Hematopoietic multipotent progenitor cell treated with erythropoietin and hydrocortisone succinate and interleukin-3 and kit ligand, for 17 days (in vitro differentiated cells): ENCODE data around the gene TSPOAP1.

Experiments used
- DNase-seq: peaks from one replicate; pipeline ENCODE4 v3.0.0-alpha.2; 2015; ENCODE audit warnings: low spot score

Gene TSPOAP1

DNA sequence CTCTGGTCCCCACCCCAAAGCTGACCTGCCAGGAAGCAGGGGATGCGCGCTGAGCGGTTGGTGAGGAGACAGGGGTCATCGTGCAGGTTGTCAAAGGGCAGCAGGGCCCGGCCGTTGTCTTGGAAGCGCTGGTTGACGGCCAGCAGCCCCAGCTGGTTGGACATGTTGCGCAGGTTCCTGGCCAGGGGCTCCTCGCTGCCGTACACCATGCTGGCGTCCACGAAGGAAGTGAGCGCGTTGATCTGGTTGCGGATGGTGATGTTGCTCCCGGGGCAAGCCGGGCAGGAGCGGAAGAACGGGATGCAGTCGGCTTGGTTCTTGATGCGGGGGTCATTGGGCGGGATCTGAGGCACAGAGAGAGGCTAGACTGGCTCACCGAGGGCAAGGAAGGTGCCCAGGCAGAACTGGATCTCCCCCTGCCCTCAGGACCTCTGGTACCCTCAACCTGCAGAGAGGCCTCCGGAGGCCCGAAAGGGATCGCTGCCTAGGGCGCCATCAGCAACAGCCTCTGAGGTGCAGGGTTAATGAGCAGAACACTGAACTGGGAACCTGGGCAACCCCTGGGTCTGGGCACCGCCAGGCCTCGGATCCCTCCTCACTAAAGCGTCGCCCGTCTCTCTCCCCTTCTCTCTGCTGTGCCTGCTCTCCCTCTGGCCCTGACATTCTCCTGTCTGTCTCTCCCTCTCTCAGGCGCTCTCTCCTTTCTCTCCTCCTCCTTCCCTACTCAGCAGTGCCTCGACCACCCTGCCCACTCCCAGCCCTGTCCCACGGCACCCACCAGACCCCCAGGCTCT lies 50.6 kb downstream of the TSPOAP1 start:
- no peak for DNase-seq

GRCh38 chr17:58277107-58277801 lies 51.3 kb downstream of the TSPOAP1 start:
- no peak for DNase-seq

GRCh38 chr17:58276423-58276822 lies 52.2 kb downstream of the TSPOAP1 start:
- DNase-seq: no peak

GRCh38 chr17:58275417-58275816 lies 53.2 kb downstream of the TSPOAP1 start:
- no peak for DNase-seq

DNA sequence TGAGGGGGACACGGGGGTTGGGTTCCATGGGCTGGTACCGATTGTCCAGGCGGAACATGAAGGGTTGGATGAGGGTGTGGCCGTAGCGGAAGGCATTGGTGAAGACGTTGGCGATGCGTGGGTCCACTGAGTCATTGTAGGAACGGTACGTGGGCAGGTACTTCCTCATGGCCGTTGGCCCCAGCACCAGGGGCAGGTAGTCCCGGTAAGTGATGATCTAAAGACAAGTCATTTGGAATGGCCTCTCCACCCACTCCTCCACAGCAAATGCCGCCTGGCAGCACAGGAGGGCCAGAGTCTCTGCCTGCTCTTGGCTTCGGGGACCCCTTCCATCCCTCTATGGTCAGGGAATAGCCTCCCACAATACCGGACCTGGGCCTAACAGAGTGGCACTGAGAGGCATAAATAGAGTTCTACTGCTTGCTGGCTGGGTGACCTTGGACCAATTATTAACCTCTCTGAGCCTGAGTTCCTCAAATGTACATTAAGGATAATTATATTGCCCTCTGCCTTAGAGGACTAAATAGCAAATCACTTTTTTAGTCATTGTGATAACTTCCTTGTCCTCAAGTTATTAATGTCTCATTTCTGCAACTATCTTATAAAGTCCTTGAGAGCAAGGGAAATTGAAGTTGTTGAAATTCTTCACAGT lies 55.0 kb downstream of the TSPOAP1 start:
- no peak for DNase-seq

GRCh38 chr17:58272367-58273280 lies 56.0 kb downstream of the TSPOAP1 start:
- no peak for DNase-seq

DNA sequence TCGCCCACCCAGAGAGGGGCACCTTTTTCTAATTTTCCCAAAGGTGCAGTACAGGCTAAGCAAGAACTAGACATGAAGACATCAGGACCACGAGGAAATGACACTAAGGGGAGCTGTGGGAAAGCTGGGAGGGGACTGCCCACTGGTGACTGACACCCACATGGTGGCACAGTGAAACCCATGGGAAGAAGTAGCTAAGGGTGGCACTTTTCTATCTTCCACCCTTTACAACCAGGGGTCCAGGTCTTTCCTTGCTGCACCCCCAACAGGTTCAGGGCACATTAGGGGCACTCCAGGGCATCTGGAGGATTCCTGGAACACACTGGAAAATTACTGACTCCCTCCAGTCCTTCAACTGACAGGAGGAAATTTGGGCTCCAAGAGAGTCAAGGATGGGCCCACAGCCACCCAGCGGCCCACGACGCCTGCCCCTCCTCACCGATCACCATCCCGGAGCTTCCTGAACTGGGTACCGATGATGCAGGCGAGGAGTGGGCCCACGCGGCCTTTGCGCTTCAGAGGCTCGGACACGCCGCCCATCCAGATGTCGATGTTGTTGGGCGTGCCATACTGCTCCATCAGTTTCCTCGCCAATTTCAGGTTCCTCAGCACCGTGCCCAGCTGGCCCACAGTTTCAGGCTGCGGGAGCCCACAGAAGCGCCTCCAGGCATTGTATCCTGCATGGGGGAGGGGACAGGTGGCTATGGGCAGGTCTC lies 57.2 kb downstream of the TSPOAP1 start:
- DNase-seq: no peak

DNA sequence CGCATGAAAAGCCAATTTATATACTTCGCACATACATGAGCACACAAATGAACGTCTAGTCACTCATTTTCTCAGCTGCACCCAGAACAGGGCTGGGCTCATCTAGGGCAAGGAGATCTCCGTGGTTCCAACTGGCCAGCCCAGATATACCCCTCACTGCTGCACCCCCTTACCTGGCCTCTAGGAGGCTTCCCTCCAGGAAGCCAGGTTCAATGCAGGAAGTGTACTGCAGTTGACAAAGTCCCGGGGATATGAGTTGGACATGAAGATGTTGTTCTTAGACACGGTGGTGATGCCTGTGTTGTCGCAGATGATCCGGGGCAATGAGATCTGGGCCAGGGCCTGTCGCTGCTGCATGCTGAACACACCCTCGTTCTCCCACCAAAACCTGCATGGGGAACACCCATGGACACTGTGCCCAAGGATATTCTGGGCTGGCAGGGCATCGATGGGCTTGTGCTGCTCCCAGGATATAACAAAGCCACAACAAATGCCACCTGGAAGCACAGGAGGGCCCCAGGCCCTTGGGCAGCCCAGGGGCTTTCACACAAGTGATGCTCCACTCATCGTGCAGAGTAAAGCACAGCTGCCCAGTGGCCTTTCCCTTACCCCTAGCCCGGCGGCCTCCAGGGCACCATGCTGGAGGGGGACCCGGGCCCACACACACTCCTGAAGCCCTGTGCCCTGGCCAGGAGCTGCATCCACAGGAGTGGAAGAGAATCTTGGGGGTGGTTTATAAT lies 57.9 kb downstream of the TSPOAP1 start:
- DNase-seq: no peak

- DNase-seq: no peak
Measured at GRCh38 chr17:58269557-58270291, 58.9 kb downstream of the TSPOAP1 start.

DNA sequence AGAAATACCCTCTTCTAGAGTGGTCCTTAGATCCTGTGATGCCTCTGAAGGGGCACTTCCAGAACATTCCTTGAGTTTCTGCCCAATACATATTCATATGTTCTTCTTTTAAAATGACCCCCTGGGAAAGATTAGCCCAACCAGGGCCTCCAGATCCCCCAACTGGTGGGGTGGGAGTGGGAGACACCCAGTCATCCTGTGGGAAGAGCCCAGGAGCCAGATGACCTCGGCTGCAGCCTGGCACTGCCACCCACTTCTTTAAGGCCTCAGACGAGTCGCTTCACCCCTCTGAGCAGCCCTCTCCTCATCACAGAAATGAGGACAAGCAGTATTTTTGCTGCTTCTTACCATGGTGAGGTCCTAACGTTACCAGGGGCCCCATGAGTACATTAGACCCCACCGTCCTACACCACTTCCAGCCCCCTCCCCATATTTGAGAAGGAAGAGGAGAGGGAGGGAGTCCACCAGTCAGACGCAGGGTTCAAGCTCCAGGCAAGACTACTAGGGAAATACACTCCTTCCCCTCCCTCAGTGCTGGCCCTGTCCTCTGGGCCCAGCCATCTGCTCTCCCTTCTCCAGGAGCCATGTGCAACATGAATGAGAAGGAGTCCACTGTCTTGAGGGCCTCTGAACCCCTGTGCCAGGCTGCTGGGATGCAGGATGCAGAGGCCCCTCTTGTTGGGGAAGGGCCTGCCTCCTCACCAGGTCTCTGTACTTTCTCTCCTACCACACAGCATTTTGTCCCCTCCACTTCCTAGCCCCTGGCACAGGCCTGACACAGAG lies 59.6 kb downstream of the TSPOAP1 start:
- no peak for DNase-seq

GRCh38 chr17:58268326-58268725 lies 60.3 kb downstream of the TSPOAP1 start:
- no peak for DNase-seq

- no peak for DNase-seq
Measured at GRCh38 chr17:58267347-58268324, 61.0 kb downstream of the TSPOAP1 start.

DNA sequence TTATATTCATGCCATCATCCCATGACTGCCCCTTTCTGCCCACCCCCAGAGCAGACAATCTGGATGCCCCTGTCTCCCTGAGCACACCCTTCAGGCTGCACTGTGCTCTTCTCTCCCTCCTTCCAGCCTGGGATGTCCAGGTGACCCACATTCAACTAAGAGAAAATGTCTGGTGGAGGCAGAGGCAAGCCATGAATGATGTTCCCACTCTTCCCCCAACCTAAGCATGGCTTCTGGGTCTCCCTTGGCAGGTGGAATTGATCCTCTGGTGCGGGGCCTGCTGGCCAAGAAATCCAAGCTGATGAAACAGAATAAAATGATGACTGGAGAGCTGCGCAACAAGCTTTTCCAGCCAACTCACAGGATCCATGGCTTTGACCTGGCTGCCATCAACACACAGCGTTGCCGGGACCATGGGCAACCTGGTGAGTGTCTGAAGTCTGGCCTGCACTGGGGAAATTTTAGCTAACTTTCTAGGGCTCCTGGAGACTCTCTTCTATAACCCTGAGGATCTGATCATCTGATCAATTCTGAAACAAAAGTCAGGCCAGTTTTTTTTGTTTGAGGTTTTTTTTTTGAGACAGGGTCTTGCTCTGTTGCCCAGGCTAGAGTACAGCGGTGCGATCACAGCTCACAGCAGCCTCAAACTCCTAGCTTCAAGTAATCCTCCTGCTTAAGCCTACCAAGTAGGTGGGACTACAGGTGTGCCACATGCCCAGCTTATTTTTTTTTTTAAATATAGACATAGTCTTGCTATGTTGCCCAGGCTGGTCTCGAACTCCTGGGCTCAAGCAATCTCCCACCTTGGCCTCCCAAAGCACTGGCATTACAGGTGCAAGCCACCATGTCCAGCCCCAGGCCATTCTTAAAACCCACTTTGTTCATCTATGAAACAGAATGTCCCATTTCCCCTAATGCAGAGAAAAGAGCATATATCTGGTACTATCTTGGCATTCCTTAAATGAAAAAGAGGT lies 62.4 kb downstream of the TSPOAP1 start:
- no peak for DNase-seq

GRCh38 chr17:58265271-58265670 lies 63.3 kb downstream of the TSPOAP1 start:
- DNase-seq: no peak

GRCh38 chr17:58264407-58265103 lies 64.0 kb downstream of the TSPOAP1 start:
- DNase-seq: no peak

- no peak for DNase-seq
Measured at GRCh38 chr17:58263773-58264172, 64.8 kb downstream of the TSPOAP1 start.
